Measurements from ENCODE around the gene C1QA.

GRCh38 chr1:22600071-22600816 lies 36.2 kb upstream of the C1QA start:
- TF ChIP-seq YY1 (IDR thresholded peaks at IDR 0.05; ENCODE audit: insufficient read depth, insufficient read length) (no peak), ZNF274 (IDR thresholded peaks at IDR 0.05; ENCODE audit: low read depth, low read length) (no peak), SUZ12 (IDR thresholded peaks at IDR 0.05; ENCODE audit: extremely low read depth, insufficient read depth, insufficient read length) (no peak)

All from NT2/D1 (cell line).